Measurements from ENCODE around the gene SIPA1.

Gene SIPA1

GRCh38 chr11:65609229-65609628 lies 28.7 kb upstream of the SIPA1 start:
- DNase-seq (ENCODE audit: low read depth in 2 of 2) = no peak

- DNase-seq (ENCODE audit: low read depth in 2 of 2) = no peak
Measured at GRCh38 chr11:65609665-65610064, 28.2 kb upstream of the SIPA1 start.

- DNase-seq (ENCODE audit: low read depth in 2 of 2) = no peak
Measured at GRCh38 chr11:65610404-65610803, 27.5 kb upstream of the SIPA1 start.

- no peak for DNase-seq (ENCODE audit: low read depth in 2 of 2)
Measured at GRCh38 chr11:65611028-65611757, 26.7 kb upstream of the SIPA1 start.

- DNase-seq (ENCODE audit: low read depth in 2 of 2) = no peak
Measured at GRCh38 chr11:65611758-65612603, 25.9 kb upstream of the SIPA1 start.

- DNase-seq (ENCODE audit: low read depth in 2 of 2) = no peak
Measured at GRCh38 chr11:65612691-65613090, 25.2 kb upstream of the SIPA1 start.

- DNase-seq (ENCODE audit: low read depth in 2 of 2) = no peak
Measured at GRCh38 chr11:65613091-65613928, 24.6 kb upstream of the SIPA1 start.

- DNase-seq (ENCODE audit: low read depth in 2 of 2) = peak; percentile 100
Measured at GRCh38 chr11:65615229-65615949, 22.5 kb upstream of the SIPA1 start, which contains the start of gene PCNX3. Gene PCNX3 (plus strand): TSS chr11:65615776. CDS start chr11:65616312, 536 bp downstream.

- DNase-seq (ENCODE audit: low read depth in 2 of 2) = no peak
Measured at GRCh38 chr11:65615950-65616574, 21.8 kb upstream of the SIPA1 start.

GRCh38 chr11:65616575-65617001 lies 21.3 kb upstream of the SIPA1 start:
- no peak for DNase-seq (ENCODE audit: low read depth in 2 of 2)

- DNase-seq (ENCODE audit: low read depth in 2 of 2) = no peak
Measured at GRCh38 chr11:65617136-65617850, 20.6 kb upstream of the SIPA1 start.

GRCh38 chr11:65617990-65618751 lies 19.7 kb upstream of the SIPA1 start:
- no peak for DNase-seq (ENCODE audit: low read depth in 2 of 2)

- no peak for DNase-seq (ENCODE audit: low read depth in 2 of 2)
Measured at GRCh38 chr11:65618763-65619162, 19.1 kb upstream of the SIPA1 start.

- DNase-seq (ENCODE audit: low read depth in 2 of 2) = no peak
Measured at GRCh38 chr11:65619281-65619928, 18.5 kb upstream of the SIPA1 start.

GRCh38 chr11:65620666-65621065 lies 17.2 kb upstream of the SIPA1 start:
- DNase-seq (ENCODE audit: low read depth in 2 of 2) = no peak

- DNase-seq (ENCODE audit: low read depth in 2 of 2) = no peak
Measured at GRCh38 chr11:65621460-65621859, 16.4 kb upstream of the SIPA1 start.

- DNase-seq (ENCODE audit: low read depth in 2 of 2) = no peak
Measured at GRCh38 chr11:65622011-65622410, 15.9 kb upstream of the SIPA1 start.

GRCh38 chr11:65623177-65623576 lies 14.7 kb upstream of the SIPA1 start:
- no peak for DNase-seq (ENCODE audit: low read depth in 2 of 2)
